Measurements from ENCODE around the gene MYBBP1A.
A peak's percentile ranks its signal among the peaks of the same experiment; 100 is the strongest.

MYBBP1A gene

DNA sequence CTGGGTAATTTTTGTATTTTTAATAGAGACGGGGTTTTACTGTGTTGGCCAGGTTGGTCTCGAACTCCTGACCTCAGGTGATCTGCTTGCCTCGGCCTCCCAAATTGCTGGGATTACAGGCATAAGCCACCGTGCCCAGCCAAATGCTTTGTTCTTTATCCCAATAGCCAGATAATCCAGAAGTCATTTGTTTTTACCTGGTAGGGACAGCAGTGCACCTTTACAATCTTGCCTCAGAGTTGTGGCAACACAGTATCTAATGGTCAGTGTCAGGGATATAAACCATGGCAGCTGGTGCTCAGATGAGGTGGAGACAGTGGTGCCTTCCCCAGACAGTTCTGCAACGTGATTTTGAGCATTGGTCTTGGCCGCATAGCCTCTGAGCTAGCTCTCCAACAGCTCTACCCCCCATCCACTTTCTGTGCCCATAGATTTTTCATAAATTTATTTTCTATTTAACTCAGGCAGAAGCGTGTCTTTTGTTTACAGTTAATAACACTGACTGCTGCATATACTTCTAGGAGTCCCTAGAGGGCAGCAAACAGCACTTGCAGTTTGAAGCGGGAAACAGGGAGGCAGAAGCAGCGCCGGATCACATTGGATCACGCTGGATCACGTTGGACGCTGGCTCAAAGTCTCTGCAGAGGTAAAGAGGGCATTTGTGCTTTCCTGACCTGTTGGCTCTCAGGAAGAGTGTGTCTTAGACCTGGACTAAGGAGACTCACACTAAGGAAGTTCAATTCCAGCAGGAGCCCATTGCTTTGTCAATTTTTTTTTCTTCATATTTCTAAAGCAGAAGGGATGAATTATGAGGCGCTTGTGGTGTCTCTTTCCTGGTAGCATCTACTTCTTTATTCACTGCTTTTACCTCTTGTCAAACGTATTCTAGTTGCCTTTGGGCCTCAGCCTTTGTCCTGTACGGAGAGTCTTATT lies 10.3 kb upstream of the MYBBP1A start:
- DNase-seq: peak; percentile 20

DNA sequence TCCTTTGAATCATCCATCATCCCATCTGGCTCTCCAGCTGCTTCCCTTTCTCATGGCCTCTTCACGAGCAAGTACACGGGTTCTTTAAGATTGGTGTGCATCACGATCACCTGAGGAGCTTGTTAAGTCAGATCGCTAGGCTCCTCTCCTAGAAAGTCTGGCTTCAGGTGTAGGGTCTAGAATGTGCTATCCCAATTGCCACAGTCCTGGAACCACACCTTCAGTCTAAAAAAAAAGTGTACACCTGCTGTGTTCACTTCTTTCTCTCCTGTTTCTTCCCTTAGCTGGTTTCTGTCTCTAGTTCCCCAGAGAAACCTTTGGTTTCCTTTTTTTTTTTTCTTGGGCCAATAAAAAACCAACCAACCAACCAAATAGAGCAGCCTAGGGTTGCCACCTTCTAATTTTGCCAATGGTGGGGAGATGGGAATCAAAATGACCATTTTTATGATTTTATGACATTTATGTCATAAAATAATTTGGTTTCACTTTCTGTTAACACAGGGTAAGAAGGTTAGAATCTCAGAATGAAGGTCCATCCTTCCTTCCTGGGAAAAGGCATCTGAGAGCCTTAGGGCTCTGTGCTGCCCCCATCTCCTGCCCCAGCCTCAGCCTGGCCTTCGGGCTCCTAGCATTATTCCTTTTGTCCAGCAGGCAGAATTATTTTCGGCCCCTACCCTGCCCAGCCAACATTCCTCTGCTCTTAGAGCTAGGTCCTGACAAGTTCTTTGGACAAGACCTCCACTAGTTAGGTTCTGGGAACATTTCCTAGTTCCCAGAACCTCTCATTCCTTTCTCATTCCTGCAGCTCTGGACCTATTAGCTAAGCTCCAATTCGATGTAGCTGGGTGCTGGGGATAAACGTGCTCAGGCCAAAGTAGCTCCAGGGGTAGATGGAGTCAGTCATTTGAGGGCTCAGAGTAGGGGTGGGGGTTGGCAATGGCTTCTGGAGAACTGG lies 7.1 kb upstream of the MYBBP1A start:
- no peak for DNase-seq

DNA sequence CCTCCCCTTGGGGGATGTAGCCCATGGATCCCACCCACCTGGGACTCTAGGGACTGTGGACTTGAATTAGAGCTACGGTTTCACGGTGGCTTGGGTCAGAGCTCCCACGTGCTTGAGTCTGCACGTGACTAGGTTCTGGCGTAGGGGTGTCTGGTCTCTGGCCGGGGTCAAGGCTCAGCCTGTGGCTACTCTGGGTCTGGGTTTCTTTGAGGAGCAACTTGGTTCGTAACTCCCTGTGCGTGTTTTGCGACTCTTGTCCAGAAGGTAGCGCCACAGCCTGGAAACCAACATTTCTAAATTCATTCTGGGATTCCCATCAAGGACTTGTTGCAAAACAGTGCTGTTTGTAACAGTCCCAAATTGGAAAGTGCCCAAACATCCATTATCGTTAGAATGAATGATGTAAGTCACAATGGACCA lies 5.7 kb upstream of the MYBBP1A start:
- no peak for DNase-seq

DNA sequence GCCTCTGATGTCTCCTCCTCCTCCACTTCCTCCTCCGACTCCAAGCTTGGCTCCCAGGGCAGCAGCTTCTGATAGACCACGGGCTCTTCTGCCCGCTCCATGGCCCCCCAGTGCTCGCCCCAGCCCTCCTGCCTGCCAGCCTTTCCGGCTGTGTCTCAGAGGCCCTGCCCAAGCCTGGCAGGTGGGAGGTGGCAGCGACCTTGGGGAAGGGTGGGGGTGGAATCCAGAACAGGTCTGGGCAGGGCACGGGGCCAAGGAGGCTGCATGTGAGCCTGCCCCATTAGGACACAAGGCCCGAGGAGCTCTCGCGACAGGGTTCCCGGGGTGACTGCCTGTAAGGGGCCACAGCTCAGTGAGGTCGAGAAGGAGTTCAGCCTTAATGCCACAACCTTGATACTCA lies 5.2 kb upstream of the MYBBP1A start, which contains the start of gene GGT6:
Gene GGT6, minus strand, starts transcription at position 157 of the 400 bp plus-strand sequence. Its CDS starts 56 bp downstream, at position 101.
- DNase-seq: no peak

DNA sequence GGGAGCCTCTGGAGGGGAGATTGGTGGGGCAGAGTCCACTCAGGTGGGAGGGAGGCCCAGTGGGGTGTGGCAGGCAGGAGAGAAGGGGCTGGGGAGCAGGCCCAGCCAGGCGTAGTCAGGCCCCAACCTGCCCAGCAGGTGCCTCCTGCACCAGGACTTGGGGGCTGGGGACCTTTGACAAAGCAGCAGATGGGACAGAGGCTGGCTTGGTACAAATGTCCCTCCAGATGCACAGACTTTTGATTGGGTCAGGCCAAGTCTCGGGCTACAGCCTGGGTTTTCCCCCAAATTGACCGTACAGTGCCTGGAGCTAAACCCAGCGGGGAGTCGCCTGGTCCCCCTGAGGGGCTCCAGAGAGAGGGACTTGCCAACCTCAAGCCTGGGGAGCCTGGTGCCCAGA lies 4.8 kb upstream of the MYBBP1A start:
- DNase-seq: no peak

DNA sequence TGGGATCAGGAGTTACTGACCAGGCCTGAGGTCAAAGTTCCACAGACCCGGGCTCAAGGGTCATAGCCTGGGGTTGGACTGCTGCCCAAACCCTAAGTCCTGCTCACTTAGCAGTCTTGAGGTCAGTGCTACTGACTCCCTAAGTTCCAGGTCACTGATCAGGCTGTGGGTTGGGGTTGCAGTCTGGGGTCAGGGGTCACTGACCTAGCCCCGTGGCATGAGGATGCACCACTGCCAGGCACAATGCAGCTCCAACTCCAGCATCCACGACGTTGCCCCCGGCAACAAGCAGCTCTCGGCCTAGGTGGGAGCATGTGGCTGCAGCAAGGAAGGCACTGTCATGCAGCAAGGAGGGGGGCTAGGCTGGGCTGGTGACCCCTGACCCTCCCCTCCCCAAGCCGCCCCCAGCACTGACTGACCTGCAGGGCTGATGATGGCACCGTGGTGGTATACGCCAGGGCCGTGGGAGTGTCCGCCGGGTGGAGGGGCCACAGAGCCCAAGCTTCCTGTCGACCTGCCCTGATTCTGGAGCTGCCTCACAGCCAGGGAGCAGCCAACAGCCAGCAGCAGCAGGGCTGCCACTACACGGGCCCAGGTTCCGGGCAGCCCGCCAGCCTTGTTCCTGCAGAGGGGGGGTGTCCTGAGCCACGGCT lies 4.1 kb upstream of the MYBBP1A start:
- DNase-seq: no peak

DNA sequence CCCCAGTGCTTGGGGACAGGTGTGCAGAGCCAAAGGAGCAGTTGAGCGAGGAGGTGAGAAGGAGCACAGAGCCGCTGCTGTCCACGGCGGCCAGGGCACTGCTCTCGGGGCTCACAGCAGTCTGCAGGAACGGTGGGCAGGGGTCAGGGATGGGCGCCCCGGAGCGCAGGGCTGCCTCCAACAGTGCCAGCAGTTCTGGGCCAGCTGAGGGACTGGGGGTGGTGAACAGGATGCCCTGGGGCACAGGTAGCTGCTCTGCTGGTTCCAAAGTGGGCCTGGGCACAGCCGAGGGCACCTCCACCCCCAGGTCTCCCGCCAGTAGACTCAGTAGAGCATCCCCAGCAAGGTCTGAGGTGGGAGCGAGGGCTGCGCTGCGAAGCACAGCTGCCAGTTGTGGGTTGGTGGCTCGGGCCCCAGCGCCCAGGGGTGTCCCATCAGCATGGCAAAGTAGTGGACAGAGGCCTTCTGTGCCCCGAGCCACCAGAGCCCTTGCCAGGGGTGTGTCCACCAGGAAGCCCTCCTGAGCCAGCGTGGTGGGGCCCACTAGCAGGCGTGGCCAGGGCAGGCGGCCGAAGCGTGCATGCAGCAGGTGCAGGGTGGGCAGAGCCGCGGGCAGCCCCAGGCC lies 3.3 kb upstream of the MYBBP1A start:
- DNase-seq: no peak

DNA sequence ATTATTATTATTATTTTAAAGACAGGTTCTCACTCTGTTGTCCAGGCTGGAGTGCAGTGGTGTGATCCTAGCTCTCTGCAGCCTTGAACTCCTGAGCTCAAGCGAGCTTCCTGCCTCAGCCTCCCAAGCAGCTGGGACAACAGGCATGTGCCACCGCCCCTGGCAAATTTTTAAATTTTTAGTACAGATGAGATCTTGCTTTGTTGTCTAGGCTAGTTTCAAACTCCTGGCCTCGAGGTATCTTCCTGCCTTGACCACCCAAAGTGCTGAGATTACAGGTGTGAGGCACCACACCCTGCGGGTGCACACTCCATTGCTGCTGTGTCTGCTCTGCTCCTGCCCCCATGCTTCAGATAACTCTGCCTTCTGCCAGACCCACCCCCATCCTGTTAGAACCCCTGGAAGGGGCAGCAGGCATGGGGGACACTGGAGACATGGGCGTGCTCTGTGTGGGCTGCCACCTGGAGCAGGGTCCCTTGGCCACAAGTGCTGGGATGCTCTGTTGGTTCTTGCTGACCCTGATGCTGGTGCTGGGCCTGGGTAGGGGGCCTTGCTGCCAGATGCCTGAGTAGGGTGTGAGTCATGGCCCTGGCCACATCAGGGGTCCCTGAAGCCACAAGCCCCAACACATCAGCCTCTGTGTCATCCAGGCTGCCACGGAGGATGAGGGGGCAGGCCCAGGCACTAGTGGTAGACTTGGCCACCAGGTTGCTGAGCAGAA lies 2.6 kb upstream of the MYBBP1A start:
- DNase-seq: no peak

DNA sequence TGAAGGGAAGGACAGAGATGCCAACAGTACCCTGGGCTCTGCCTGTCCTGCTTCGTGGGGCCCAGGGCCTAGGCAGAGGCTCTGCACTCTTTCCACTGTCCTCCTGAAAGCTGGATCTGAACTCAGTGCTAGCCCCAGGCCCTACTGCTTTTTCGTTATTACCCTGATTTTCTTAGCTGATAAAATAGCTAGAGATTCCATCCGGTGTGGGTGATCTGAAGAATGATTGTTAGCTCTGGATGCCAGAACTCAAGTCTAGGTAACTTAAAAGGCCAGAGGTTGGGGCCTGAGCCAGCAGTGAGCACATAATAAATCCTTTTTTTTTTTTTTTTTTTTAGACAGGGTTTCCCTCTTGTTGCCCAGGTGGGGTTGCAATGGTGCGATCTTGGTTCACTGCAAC lies 1.8 kb upstream of the MYBBP1A start:
- no peak for DNase-seq

DNA sequence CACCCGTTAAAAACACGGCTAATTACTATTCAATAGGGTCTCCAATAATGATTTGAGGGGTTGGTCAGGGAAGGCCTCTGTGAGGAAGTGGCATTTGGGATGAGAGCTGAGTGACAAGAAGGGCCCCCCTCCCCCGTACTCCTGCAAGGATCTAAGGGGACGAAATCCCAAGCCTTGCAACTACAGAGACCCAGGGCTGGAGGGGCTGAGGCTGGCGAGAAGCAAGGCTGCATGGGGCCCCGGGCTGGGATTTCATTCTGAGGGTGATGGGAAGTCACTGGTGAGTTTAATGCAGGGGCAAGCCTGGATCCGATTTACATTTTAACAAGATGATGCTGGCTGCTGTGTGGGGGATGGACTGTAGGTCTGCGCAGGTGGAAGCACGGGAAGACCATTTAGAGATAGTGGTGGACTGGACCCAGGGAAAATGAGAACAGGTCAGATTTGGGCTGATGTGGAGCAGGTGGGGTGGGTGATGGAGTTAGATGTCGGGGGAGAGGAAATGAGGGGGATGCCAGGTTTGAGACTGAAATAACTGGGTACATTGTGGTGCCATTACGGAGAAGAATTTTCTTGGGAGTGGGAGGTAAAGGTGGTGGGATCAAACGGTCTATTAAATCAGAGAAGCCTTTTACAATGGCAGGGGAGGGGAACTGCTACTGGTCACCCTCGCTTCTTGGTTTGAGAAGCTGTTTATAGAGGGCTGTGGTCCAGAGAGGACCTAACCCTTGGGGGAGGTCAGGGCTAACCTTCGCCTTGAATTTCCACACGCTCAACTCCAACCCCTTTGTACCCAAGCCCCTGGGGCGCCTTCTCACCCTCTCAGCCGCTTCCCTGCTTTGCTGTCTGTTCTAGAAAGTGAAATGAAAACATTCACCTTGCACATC lies 932 bp upstream of the MYBBP1A start:
- DNase-seq: no peak

DNA sequence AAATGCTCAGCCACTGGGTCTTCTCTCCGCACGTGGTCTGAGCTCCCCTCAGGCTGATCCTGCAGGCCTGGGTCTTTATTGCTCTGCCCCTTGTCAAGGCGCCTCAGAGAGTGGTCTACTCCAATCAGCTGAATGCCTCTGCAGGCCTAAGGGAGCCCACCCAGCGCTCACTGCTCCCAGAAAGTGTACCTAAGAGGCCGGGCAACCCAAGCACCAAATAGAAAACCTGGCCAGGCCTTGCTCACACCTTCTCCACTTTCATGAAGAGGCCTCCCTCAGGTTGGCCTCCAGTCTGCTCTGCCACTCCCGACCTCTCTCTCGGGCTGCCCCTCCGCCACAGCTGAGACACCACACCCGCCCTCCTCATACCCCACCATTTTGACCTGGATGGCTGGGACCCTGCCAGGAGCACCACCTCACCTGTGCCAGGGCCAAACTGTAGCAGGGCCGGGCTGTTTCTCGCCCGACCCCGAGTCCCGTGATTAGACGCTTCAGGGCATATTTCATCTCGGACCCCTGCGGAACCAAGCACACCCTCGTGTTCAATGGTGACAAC lies 665 bp downstream of the MYBBP1A start:
- no peak for DNase-seq

DNA sequence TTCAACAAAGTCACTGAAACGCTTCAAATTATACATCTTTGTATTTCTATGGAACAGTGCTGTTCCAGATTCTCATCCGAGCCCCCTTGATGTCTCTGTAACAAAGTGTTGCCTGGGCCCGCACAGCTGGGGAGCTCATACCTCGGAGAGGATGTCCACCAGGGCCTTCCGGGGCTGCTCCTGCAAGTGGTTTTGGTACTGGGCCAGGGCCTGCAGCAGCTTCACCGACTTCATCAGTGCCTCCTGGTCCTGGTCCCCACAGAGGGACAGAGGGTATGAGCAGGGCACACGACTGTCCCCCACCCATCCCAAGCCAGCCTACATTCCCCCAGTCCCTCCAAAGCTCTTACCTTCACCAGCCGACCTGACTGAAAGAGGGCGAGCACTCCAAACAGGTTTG lies 1.5 kb downstream of the MYBBP1A start:
- no peak for DNase-seq

DNA sequence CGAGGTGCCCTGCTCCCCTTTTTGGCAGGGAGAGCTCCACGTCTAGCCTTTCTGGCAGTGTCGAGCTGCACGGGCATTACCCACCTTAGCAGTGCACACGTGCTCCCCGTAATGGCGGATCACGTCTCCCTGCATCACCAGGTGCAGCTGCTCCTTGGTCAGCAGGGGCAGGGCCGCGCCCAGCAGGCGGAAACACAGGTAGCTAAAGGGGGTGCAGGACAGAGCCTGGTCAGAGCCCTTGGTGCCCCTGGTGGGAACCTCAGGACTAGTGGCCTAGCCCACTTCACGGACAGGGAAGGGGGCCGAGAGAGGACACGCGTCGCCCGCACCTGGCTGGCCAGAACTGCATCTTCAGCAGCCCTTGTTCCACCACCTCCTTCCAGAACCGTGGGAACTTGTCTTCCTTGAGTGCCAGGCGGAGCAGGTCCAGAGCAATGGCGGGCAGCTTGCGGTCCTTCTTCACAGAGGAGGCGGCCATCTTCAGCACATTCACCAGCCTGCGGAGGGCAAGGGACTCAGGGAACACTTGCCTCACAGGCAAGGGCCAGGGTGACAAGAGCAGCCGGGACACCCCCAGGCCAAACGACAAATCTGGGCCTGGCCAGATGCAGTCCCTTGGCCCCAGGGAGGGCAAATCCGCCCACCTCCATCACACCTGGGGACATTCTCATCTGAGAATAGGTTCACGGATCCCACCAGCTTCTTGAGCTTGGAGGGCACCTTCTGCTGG lies 3.2 kb downstream of the MYBBP1A start:
- DNase-seq: no peak

DNA sequence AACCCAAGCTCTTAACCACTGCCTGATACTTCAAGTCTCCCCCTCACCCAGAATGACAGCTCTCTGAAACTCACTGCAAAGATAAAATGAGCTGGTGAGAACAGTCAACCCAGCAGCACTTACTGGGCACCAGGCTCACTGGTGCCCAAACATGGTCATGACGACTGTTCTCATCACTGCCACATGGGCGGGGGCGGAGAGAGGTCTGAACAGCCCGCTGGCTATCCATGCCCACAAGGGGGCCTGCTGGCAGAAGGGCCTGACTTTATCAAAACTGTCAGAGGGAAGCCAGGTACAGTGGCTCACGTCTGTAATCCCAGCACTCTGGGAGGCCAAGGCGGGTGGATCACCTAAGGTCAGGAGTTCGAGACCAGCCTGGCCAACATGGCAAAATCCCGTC lies 4.0 kb downstream of the MYBBP1A start:
- DNase-seq: no peak

DNA sequence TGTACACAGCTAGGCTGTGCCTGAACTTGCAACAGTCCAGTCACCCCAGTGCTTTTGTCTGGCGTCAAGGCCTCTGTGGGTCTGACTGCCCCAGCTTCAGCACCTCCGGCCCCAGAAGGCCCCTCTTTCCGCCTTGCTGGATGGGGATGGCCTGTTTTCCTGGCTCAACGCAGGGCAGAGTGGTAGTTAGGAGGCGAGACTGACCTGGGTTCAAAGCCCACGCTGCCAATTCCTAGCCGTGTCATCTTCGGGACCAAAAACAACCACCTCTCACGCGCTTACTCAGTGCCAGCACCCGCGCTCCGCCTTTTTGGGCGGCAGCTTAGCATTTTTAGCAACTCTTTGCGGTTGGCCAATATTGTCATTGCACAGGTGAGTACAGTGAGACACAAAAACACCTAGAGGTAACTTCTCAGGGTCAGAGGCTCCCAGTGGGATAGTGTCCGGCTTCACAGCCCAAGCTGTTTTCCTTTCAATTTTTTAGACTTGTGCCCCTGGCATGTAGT lies 4.6 kb downstream of the MYBBP1A start:
- DNase-seq: no peak

DNA sequence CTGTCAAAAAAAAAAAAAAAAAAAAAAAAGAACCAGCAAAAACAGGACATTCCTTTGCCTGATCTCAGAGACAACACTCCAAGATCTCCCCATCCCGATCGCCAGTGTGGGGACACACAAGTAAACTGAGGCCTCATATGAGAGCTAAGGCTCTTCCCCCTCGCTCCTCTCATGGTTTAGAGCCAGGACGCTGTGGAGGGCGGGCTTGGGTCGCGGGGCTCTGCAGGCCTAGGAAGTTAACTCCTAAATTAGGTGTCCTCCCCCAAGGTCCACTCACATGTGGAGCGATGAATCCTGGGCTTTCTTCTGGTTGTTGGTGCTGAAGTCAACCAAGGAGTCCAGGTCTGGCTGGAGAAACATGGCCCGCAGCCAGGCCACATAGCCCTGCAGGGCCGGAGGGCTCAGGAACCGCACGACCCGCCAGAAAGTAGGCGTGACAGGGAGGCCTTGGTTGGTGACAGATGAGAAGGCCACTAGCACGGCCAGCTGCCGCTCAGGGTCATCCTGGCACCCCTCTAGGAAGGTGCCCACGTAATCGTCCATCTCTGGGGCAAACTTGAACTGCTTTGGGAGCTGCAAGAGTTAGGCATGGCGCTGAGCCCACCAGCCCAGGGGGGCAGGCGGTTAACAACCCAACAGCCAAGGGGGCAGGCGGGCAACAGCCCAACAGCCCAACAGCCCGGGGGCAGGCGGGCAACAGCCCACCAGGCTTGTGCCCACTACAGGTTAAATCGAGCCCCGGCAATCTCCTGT lies 5.2 kb downstream of the MYBBP1A start:
- DNase-seq: no peak

DNA sequence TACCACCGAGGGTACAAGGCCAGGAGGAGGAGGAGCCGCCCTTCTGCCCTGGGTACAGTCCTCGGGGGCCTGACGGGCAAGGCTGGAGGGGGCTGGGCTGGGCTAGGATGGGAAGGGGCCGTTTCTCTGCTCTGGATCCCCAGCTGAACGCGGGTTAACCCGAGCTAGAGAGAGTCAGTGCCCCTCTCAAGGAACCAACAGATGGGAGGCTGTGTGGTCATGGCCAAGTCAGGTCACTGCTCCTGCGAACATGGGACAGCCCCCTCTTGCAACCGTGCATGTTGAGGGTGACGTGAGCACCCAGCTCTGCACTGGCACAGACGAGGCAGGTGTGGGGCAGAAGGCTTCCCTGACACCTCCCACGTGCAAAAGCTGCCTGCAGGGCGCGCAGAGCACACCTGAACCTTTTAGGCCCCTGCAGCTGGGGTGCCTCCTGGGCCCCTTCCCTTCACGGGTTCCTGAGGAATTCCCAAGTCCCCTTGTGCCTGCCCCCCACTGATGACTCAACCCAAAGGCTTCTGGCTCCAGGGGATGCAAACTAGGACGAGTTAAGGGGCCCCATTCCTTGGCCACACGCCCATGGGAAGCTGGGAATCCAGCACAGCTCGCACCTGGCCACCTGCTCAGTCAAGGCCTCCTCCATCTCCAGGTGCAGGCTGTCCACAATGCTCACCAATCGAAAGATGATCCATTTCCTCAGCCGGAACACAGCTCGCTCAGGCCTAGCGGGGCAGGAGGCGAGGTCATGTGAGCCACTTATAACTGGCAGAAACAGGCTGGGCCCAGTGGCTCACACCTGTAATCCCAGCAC lies 6.3 kb downstream of the MYBBP1A start:
- DNase-seq: no peak

DNA sequence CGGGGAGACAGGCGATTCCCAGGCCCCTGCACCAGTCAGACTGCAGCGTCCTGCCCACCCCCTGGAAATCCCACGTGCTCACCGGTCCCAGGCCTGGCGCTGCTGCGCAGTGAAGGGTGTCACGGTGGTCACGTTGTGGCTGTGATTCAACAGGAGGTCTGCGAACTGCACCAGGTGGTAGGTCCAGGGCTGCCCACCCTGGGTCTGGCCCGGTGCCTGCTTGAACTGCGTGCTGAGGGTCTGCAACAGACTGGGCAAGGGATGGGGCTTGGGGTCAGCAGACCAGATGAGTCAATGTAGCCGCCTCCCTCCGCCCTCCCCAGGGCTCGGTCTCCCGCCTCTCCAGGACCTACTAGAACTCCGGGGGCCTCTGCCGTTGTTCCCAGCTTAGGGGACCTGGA lies 7.1 kb downstream of the MYBBP1A start:
- no peak for DNase-seq

Measured in GF-D8 (cell line).